H9 (cell line): ENCODE data around the gene PAFAH1B2. TPM values are rescaled to one million over a fixed set of nuclear protein-coding genes. Genes with fewer than 3 reads are reported as not detected.

Source experiments
- DNase-seq: peaks from one replicate; pipeline ENCODE4 v3.0.0-alpha.2; 2017
- H2AFZ ChIP-seq: one replicate; pipeline ENCODE4 v1.6.1; 2013; ENCODE audit warnings: mild to moderate bottlenecking, low read length, control low read depth, moderate library complexity
- H2AK5ac ChIP-seq: 2 replicates; pipeline ENCODE4 v1.6.1; 2013; ENCODE audit warnings: low read length, control low read depth, mixed read lengths; ENCODE audit not compliant: insufficient read length
- H2BK120ac ChIP-seq: one replicate; pipeline ENCODE4 v1.6.1; 2013; ENCODE audit warnings: low read depth, mild to moderate bottlenecking, low read length, control low read depth, inconsistent platforms; ENCODE audit not compliant: poor library complexity, severe bottlenecking
- H2BK12ac ChIP-seq: 2 replicates; pipeline ENCODE4 v1.6.1; 2013; ENCODE audit warnings: low read length, control low read depth, mixed read lengths, low read depth; ENCODE audit not compliant: insufficient read length
- H2BK15ac ChIP-seq: 2 replicates; pipeline ENCODE4 v1.6.1; 2013; ENCODE audit warnings: low read depth, low read length, control low read depth
- H2BK20ac ChIP-seq: one replicate; pipeline ENCODE4 v1.6.1; 2013; ENCODE audit warnings: low read depth, mild to moderate bottlenecking, low read length, control low read depth, inconsistent platforms; ENCODE audit not compliant: poor library complexity, severe bottlenecking
- H2BK5ac ChIP-seq: 2 replicates; pipeline ENCODE4 v1.6.1; 2013; ENCODE audit warnings: low read length, control low read depth, mixed read lengths; ENCODE audit not compliant: insufficient read length
- H3K14ac ChIP-seq: 2 replicates; pipeline ENCODE4 v1.6.1; 2013; ENCODE audit warnings: low read length, control low read depth; ENCODE audit not compliant: insufficient read depth
- H3K18ac ChIP-seq: 2 replicates; pipeline ENCODE4 v1.6.1; 2013; ENCODE audit warnings: low read depth, mild to moderate bottlenecking, mixed read lengths, low read length, control low read depth; ENCODE audit not compliant: insufficient read length
- H3K23ac ChIP-seq: 2 replicates; pipeline ENCODE4 v1.6.1; 2013; ENCODE audit warnings: low read length, control low read depth, mixed read lengths, low read depth; ENCODE audit not compliant: insufficient read length
- H3K23me2 ChIP-seq: 2 replicates; pipeline ENCODE4 v1.6.1; 2013; ENCODE audit warnings: low read depth, mild to moderate bottlenecking, mixed read lengths, low read length, control low read depth; ENCODE audit not compliant: insufficient read length, poor library complexity, severe bottlenecking
- H3K27ac ChIP-seq: 2 replicates; pipeline ENCODE4 v1.5.1; 2013; ENCODE audit warnings: low read length, control low read depth, mixed read lengths, low read depth; ENCODE audit not compliant: insufficient read length
- H3K27me3 ChIP-seq: 2 replicates; pipeline ENCODE4 v1.6.1; 2013; ENCODE audit warnings: low read length, control low read depth, inconsistent platforms; ENCODE audit not compliant: insufficient read depth
- H3K4ac ChIP-seq: 2 replicates; pipeline ENCODE4 v1.6.1; 2013; ENCODE audit warnings: low read depth, mild to moderate bottlenecking, control low read depth, inconsistent platforms, low read length, moderate library complexity
- H3K4me1 ChIP-seq: 2 replicates; pipeline ENCODE4 v1.6.1; 2013; ENCODE audit warnings: low read length, control low read depth, inconsistent platforms; ENCODE audit not compliant: insufficient read depth
- H3K4me2 ChIP-seq: 2 replicates; pipeline ENCODE4 v1.6.1; 2013; ENCODE audit warnings: low read length, control low read depth, mixed read lengths; ENCODE audit not compliant: insufficient read length, insufficient read depth
- H3K56ac ChIP-seq: 2 replicates; pipeline ENCODE4 v1.6.1; 2013; ENCODE audit warnings: low read depth, mild to moderate bottlenecking, mixed read lengths, low read length, control low read depth; ENCODE audit not compliant: insufficient read length
- H3K79me1 ChIP-seq: 2 replicates; pipeline ENCODE4 v1.6.1; 2013; ENCODE audit warnings: low read depth, mild to moderate bottlenecking, moderate library complexity, low read length, control low read depth, inconsistent platforms; ENCODE audit not compliant: insufficient read depth, poor library complexity, severe bottlenecking
- H3K79me2 ChIP-seq: 2 replicates; pipeline ENCODE4 v1.6.1; 2013; ENCODE audit warnings: low read length, control low read depth, inconsistent platforms; ENCODE audit not compliant: insufficient read depth
- H3K9ac ChIP-seq: 2 replicates; pipeline ENCODE4 v1.6.1; 2013; ENCODE audit warnings: low read length, control low read depth, mixed read lengths; ENCODE audit not compliant: insufficient read length; ENCODE audit errors: extremely low read depth
- H3K9me3 ChIP-seq: one replicate; pipeline ENCODE4 v1.6.1; 2013; ENCODE audit warnings: low read depth, low read length, inconsistent platforms; ENCODE audit not compliant: control insufficient read depth
- H3T11ph ChIP-seq: one replicate; pipeline ENCODE4 v1.6.1; 2013; ENCODE audit warnings: mild to moderate bottlenecking, low read length, control low read depth, inconsistent platforms
- H4K20me1 ChIP-seq: one replicate; pipeline ENCODE4 v1.6.1; 2013; ENCODE audit not compliant: control insufficient read depth, insufficient read length, insufficient read depth
- H4K5ac ChIP-seq: 2 replicates; pipeline ENCODE4 v1.6.1; 2013; ENCODE audit warnings: low read depth, mild to moderate bottlenecking, mixed read lengths, low read length, control low read depth; ENCODE audit not compliant: insufficient read length
- H4K8ac ChIP-seq: replicated peaks from 2 replicates; pipeline ENCODE4 v1.6.1; 2013; ENCODE audit warnings: low read length, control low read depth, mixed read lengths, low read depth; ENCODE audit not compliant: insufficient read length
- H4K91ac ChIP-seq: 2 replicates; pipeline ENCODE4 v1.6.1; 2013; ENCODE audit warnings: low read depth, mild to moderate bottlenecking, moderate library complexity, mixed read lengths, low read length, control low read depth; ENCODE audit not compliant: insufficient read length
- H3K27ac Mint-ChIP-seq, 3 experiments: 2 replicates in 2 of 3; 3 replicates in 1 of 3; pipeline ENCODE4 v1.8.0; 2020 to 2021; ENCODE audit warnings: mixed read lengths in 3 of 3, mild to moderate bottlenecking in 1 of 3, moderate library complexity in 1 of 3
- H3K27me3 Mint-ChIP-seq: 2 replicates; pipeline ENCODE4 v1.8.0; 2021; ENCODE audit warnings: low read depth, mild to moderate bottlenecking, moderate library complexity, mixed read lengths
- H3K36me3 Mint-ChIP-seq, 3 experiments: 2 replicates in 2 of 3; 3 replicates in 1 of 3; pipeline ENCODE4 v1.8.0; 2020 to 2021; ENCODE audit warnings: low read depth in 3 of 3, mixed read lengths in 3 of 3; ENCODE audit not compliant: insufficient read depth in 1 of 3
- H3K4me1 Mint-ChIP-seq, 2 experiments: 2 replicates each; pipeline ENCODE4 v1.8.0; 2020; ENCODE audit warnings: mixed read lengths in 2 of 2
- H3K4me3 Mint-ChIP-seq, 2 experiments: 2 replicates in 1 of 2; 3 replicates in 1 of 2; pipeline ENCODE4 v1.8.0; 2020 to 2021; ENCODE audit warnings: mild to moderate bottlenecking in 2 of 2, mixed read lengths in 2 of 2, moderate library complexity in 1 of 2
- H3K9me3 Mint-ChIP-seq, 2 experiments: 2 replicates in 1 of 2; 3 replicates in 1 of 2; pipeline ENCODE4 v1.8.0; 2020; ENCODE audit warnings: mild to moderate bottlenecking in 2 of 2, mixed read lengths in 2 of 2, moderate library complexity in 1 of 2
- CTCF ChIP-seq: fragments of 200-600 bp; sonication (generic); conservative IDR thresholded peaks from 3 replicates; pipeline ENCODE4 v1.8.0; 2021; ENCODE audit warnings: antibody characterized with exemption, mild to moderate bottlenecking
- WGBS: extraction: QIAGEN DNeasy Blood & Tissue Kit; methylation state at CpG from one replicate; pipeline ENCODE4 v1.1.7; 2013; ENCODE audit warnings: missing lambda C conversion rate, low lambda C conversion rate, mixed read lengths; ENCODE audit not compliant: insufficient read length; ENCODE audit errors: extremely low coverage; 5-methylcytosine and 5-hydroxymethylcytosine counted together
- total RNA-seq: library from RNA; stranded (reverse); gene quantifications from 2 replicates; pipeline ENCODE4 v1.2.1, GENCODE V29; 2021

PAFAH1B2 gene
- total RNA-seq, 1 experiment from 2014 or later, result 161 TPM

GRCh38 chr11:117098269-117099232 is 45.5 kb upstream of the PAFAH1B2 start, which contains the start of gene SIK3:
Gene SIK3 (minus strand): TSS chr11:117098428. CDS start chr11:117098415, 13 bp downstream.
- no peaks in the 10 kb centered on the region for H4K20me1 ChIP-seq
- H2BK5ac ChIP-seq, result no peak within 1 kb of the TSS
- peaks cover 17% of the 10 kb centered on the region for H3K23me2 ChIP-seq
- Mint-ChIP-seq H3K36me3 (no peaks in the 10 kb centered on the region), H3K4me3 (peak within 1 kb of the TSS; percentile 87 to 99), H3K4me1 (peaks cover 32 to 36% of the 10 kb centered on the region in 2 experiments), H3K27ac (peak within 1 kb of the TSS; percentile 96 to 98 (median 97)), H3K27me3 (peaks cover 1% of the 10 kb centered on the region; the same call in 1 of the 2 replicates), H3K9me3 (0 out of 5 replicates have a peak, but pooled peaks cover 0 to 2% of the 10 kb centered on the region in 2 experiments)
- H2BK15ac ChIP-seq, result no peak within 1 kb of the TSS
- H4K91ac ChIP-seq, result no peak within 1 kb of the TSS
- H2BK20ac ChIP-seq, result no peak within 1 kb of the TSS
- peak within 1 kb of the TSS; percentile 90 for H3K9ac ChIP-seq
- H3K4me2 ChIP-seq, result peak within 1 kb of the TSS; percentile 92
- H3K4ac ChIP-seq, result no peak within 1 kb of the TSS; the same call in 1 of the 2 replicates
- H2BK12ac ChIP-seq, result no peak within 1 kb of the TSS
- H3K56ac ChIP-seq, result no peak within 1 kb of the TSS
- no peak within 1 kb of the TSS for H3T11ph ChIP-seq
- H3K9me3 ChIP-seq, result no peaks in the 10 kb centered on the region
- no peak within 1 kb of the TSS for H2AK5ac ChIP-seq
- H3K79me1 ChIP-seq, result no peaks in the 10 kb centered on the region
- H4K5ac ChIP-seq, result no peak within 1 kb of the TSS
- no peak within 1 kb of the TSS for H3K23ac ChIP-seq
- peak; percentile 90 for DNase-seq
- no CpG with 5 or more reads among the region's 78 CpGs for WGBS
- H3K27ac ChIP-seq, result no peak within 1 kb of the TSS
- no peak within 1 kb of the TSS for H2BK120ac ChIP-seq
- no peaks in the 10 kb centered on the region for H3K27me3 ChIP-seq
- no peak within 1 kb of the TSS for H4K8ac ChIP-seq
- peak within 1 kb of the TSS; percentile 93 for H3K18ac ChIP-seq
- peak; percentile 36; the same call in 2 of the 3 replicates for TF ChIP-seq CTCF
- H3K4me1 ChIP-seq, result peaks cover 6% of the 10 kb centered on the region; the same call in 1 of the 2 replicates
- H2AFZ ChIP-seq, result peak within 1 kb of the TSS; percentile 17
- peaks cover 15% of the 10 kb centered on the region; the same call in 1 of the 2 replicates for H3K79me2 ChIP-seq
- peak within 1 kb of the TSS; percentile 99 for H3K14ac ChIP-seq
